Activated CD4-positive, alpha-beta T cell treated with anti-CD3 and anti-CD28 coated beads, Interleukin-2, amount 10 ng/mL, durations not matched to agents 7 days and 5 days (primary cell): ENCODE results near the gene MTR. TPM values are rescaled to one million over a fixed set of nuclear protein-coding genes. Genes with fewer than 3 reads are reported as not detected.

Source experiments
- CTCF ChIA-PET: fragments of 350-600 bp; sonication (Branson Sonifier 250); formaldehyde crosslinking; loops from one replicate; lab custom pipeline; 2021; ENCODE audit warnings: antibody characterized with exemption; lab: Charles Lee
- POLR2A ChIA-PET: fragments of 350-600 bp; sonication (Branson Sonifier 250); formaldehyde crosslinking; loops from one replicate; lab custom pipeline; 2021; ENCODE audit warnings: antibody characterized with exemption; lab: Charles Lee
- DNase-seq: peaks from one replicate; pipeline ENCODE4 v3.0.0-alpha.2; 2020
- H3K27ac Mint-ChIP-seq: one replicate; pipeline ENCODE4 v1.8.0; 2021; ENCODE audit warnings: mild to moderate bottlenecking, moderate library complexity, mixed read lengths
- H3K27me3 Mint-ChIP-seq: one replicate; pipeline ENCODE4 v1.8.0; 2021; ENCODE audit warnings: mixed read lengths
- H3K36me3 Mint-ChIP-seq: one replicate; pipeline ENCODE4 v1.8.0; 2021; ENCODE audit warnings: low read depth, mixed read lengths
- H3K4me1 Mint-ChIP-seq: one replicate; pipeline ENCODE4 v1.8.0; 2021; ENCODE audit warnings: mixed read lengths
- H3K4me3 Mint-ChIP-seq: one replicate; pipeline ENCODE4 v1.8.0; 2021; ENCODE audit warnings: mild to moderate bottlenecking, moderate library complexity, mixed read lengths
- H3K9me3 Mint-ChIP-seq: one replicate; pipeline ENCODE4 v1.8.0; 2021; ENCODE audit warnings: mixed read lengths
- total RNA-seq, 2 experiments: library from RNA; stranded (reverse); gene quantifications; one replicate each; pipeline ENCODE4 v1.2.3, GENCODE V29; 2021

The MTR gene
- total RNA-seq, 2 experiments from 2014 or later = 41.1 to 42.5 TPM

DNA sequence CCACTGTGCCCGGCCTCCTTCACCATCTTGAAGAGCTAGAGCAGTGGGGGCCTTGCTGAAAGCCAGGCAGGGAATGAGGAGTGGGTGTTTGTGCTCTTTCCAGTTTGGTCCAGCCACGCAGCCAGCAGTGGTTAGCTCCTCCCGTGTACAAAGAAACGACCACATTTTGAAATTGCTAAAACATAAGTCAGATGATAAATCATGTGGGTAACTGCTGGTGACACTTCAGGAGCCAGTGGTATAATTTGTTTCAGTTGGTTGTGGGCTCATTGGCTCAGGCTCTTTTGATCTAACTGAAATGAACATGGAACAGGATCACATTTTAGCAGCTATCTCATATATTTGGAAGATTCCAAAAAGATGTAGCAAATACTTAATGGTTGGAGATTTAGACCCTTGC lies 87.6 kb downstream of the MTR start:
- CTCF ChIA-PET = no interaction called here
- DNase-seq = no peak
- Mint-ChIP-seq H3K4me3 (no peak overlapping the region), H3K4me1 (peaks cover 9% of the 10 kb centered on the region), H3K27ac (no peak overlapping the region), H3K9me3 (no peaks in the 10 kb centered on the region), H3K27me3 (no peaks in the 10 kb centered on the region), H3K36me3 (peaks cover 24% of the 10 kb centered on the region)
- POLR2A ChIA-PET = no interaction called here

DNA sequence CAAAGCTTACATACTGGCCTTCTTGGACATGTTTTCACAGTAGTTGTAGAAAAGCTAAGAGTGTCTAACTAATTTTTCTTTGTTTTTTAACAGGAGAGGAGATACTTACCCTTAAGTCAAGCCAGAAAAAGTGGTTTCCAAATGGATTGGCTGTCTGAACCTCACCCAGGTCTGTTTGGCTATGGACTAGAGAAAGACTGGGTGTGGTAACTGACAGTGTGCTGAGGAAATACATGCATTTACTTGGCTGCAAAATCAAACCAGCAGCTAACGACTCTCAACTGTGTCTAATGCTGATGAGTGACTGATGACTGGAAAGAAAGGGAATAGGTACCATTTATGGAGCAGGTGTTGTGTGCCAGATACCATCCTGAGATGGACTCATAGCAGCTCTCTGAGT lies 91.1 kb downstream of the MTR start:
- ChIA-PET CTCF (no interaction called here), POLR2A (no interaction called here)
- DNase-seq = no peak
- Mint-ChIP-seq H3K9me3 (no peaks in the 10 kb centered on the region), H3K27ac (no peak overlapping the region), H3K36me3 (peaks cover 19% of the 10 kb centered on the region), H3K4me3 (no peak overlapping the region), H3K4me1 (peaks cover under 1% of the 10 kb centered on the region), H3K27me3 (no peaks in the 10 kb centered on the region)

DNA sequence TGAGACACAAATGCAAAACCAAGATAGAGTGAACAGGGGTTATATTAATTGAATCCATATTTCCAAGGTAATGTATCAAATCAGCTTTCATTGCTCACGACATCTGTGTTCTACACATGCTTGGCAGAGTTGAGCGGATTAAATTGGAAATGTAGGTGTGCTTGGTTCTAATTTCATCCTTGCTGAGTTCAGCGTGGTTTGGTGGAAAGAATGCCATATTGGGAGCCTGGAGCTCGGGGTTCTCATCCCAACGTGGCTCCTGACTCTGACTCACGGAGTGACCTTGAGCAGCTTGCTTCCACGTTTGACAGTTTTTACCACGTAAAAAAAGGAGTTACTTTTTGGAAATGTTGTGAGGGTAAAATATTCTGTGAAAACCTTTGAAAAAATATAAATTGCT lies 92.0 kb downstream of the MTR start:
- Mint-ChIP-seq H3K27me3 (no peaks in the 10 kb centered on the region), H3K4me1 (no peaks in the 10 kb centered on the region), H3K9me3 (no peaks in the 10 kb centered on the region), H3K36me3 (peaks cover 26% of the 10 kb centered on the region), H3K27ac (no peak overlapping the region), H3K4me3 (no peak overlapping the region)
- CTCF ChIA-PET = interaction anchor here (0.6 kb wide), 1 partner anchor 349 kb away, joined by 4 read pairs; no protein-coding TSS in a partner anchor
- DNase-seq = no peak
- POLR2A ChIA-PET = no interaction called here

DNA sequence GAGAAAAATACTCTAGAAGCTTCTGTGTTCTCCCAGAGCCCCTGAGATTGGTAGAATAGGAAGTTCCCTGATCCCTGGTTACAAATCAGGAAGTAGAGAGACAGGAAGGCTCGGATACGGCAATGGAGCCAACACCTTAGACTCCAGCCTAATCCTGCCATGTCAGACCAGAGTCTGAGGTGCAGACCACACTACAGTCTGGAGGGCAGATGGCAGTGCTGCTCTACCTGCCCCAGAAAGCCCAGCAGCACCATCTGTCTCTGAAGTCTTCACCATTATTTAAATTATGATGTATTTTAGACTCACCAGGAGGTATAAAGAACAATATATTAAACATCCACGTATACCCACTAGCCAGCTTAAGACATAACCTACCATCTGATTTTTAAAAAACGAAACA lies 93.0 kb downstream of the MTR start:
- no peaks in the 10 kb centered on the region for H3K4me1 Mint-ChIP-seq
- ChIA-PET CTCF (no interaction called here), POLR2A (no interaction called here)
- H3K9me3 Mint-ChIP-seq = no peaks in the 10 kb centered on the region
- no peak overlapping the region for H3K4me3 Mint-ChIP-seq
- H3K36me3 Mint-ChIP-seq = peaks cover 29% of the 10 kb centered on the region
- H3K27ac Mint-ChIP-seq = no peak overlapping the region
- H3K27me3 Mint-ChIP-seq = no peaks in the 10 kb centered on the region
- DNase-seq = no peak

DNA sequence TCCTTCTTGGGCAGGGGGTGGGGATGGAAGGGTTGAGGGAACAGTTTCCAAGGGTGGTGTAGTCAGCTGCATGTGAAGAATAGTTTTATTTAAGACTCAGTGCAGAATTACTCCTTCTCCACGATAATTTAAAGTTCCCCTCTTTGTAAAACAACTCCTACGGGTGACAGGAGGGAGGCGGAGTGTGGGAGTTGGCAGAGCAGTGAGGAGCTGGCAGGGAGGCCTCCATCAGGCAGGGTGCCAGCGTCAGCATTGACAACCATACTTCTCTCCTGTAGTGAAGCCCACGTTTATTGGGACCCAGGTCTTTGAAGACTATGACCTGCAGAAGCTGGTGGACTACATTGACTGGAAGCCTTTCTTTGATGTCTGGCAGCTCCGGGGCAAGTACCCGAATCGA lies 93.8 kb downstream of the MTR start:
- Mint-ChIP-seq H3K27me3 (no peaks in the 10 kb centered on the region), H3K4me3 (no peak overlapping the region), H3K27ac (no peak overlapping the region), H3K9me3 (no peaks in the 10 kb centered on the region), H3K36me3 (peaks cover 29% of the 10 kb centered on the region), H3K4me1 (no peaks in the 10 kb centered on the region)
- ChIA-PET POLR2A (no interaction called here), CTCF (interaction anchor here (1.0 kb wide), 1 partner anchor 73 kb away, joined by 3 read pairs; no protein-coding TSS in a partner anchor)
- no peak for DNase-seq

DNA sequence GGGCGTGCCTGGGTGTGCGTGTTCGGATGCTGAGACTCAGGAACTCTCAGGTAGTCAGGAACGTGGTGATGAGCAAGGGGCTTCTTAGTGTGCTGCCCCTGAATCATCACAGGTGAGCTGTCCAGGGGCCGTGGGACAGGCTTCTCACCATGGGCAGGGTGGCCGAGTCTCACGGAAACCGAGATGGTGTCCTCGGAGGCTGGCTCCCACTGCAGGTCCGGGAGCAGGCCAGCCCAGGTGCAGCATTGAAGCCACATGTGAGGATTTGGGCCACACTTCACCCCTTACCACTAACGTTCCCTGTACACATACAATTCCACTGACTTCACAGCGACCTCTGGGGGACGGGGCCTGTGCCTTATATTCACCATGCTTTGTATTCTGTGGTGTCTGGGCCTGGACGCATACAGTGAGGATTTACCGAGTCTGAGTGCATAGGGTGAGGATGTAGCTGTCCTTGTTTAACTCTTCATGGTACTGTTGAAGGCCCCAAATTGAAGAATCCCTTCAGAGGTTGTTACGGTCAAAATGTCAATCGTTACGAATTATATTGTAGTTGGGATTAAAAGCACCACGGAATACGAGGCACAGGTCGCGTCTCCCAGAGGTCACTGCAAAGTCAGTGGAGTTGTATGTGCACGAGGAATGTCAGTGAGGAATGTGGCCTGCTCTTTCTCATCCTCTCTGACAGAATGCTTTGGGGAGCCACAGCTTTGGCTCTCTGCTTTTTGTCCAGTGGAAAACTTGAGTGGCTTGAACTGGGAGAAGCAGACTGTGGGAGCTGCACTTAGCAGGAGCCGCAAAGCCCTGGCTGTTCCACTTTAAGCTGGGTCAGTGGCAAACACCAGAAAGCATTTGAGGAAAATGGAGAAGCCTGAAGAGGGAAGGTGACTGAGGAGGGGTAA lies 95.3 kb downstream of the MTR start:
- Mint-ChIP-seq H3K4me1 (no peaks in the 10 kb centered on the region), H3K27ac (no peak overlapping the region), H3K9me3 (no peaks in the 10 kb centered on the region), H3K27me3 (no peaks in the 10 kb centered on the region), H3K36me3 (peaks cover 33% of the 10 kb centered on the region), H3K4me3 (no peak overlapping the region)
- DNase-seq = no peak
- CTCF ChIA-PET = no interaction called here
- POLR2A ChIA-PET = no interaction called here

DNA sequence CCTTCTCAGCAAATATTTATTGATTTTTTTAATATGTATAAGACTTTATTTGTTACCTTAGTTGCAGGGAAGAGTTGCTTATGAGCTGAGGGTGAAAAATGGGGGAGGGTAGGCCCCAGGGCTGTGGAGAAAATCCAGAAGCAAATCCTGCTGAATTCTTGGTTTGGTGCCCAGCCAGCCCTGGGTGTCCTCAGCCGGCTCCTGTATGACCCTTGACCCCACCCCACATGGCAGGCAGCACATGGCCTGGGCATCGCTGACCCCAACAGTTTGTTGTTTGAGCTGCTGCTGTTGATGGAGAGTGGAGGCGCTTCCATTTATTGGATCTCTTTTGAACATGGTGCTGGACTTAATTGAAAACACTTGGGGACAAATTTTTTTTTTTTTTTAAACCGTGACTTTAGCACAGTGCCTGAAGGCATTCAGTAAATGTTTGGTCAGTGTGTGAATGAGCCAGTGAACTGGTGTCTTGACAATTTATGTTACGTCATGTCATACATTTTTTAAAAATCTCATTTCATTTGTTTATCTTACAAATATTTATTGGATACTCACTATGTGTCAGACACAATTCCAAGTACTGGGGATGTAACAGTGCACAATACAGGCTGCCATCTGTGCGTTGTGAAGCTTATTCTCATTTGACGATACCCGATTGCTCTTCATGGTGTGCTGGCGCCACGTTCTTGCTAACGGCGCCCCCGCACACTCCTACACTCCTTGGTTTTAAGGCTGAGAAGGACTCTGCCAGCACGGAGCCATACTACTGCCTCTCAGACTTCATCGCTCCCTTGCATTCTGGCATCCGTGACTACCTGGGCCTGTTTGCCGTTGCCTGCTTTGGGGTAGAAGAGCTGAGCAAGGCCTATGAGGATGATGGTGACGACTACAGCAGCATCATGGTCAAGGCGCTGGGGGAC lies 98.8 kb downstream of the MTR start:
- POLR2A ChIA-PET = interaction anchor here (0.7 kb wide), 1 partner anchor 27 kb away, joined by 10 read pairs; no protein-coding TSS in a partner anchor
- H3K9me3 Mint-ChIP-seq = no peaks in the 10 kb centered on the region
- no peaks in the 10 kb centered on the region for H3K27me3 Mint-ChIP-seq
- no peak for DNase-seq
- H3K27ac Mint-ChIP-seq = no peak overlapping the region
- CTCF ChIA-PET = interaction anchor here (0.8 to 1.0 kb wide), 2 partner anchors 15 to 23 kb away, joined by 3 read pairs; no protein-coding TSS in a partner anchor
- H3K4me3 Mint-ChIP-seq = no peak overlapping the region
- no peaks in the 10 kb centered on the region for H3K4me1 Mint-ChIP-seq
- H3K36me3 Mint-ChIP-seq = peaks cover 48% of the 10 kb centered on the region

DNA sequence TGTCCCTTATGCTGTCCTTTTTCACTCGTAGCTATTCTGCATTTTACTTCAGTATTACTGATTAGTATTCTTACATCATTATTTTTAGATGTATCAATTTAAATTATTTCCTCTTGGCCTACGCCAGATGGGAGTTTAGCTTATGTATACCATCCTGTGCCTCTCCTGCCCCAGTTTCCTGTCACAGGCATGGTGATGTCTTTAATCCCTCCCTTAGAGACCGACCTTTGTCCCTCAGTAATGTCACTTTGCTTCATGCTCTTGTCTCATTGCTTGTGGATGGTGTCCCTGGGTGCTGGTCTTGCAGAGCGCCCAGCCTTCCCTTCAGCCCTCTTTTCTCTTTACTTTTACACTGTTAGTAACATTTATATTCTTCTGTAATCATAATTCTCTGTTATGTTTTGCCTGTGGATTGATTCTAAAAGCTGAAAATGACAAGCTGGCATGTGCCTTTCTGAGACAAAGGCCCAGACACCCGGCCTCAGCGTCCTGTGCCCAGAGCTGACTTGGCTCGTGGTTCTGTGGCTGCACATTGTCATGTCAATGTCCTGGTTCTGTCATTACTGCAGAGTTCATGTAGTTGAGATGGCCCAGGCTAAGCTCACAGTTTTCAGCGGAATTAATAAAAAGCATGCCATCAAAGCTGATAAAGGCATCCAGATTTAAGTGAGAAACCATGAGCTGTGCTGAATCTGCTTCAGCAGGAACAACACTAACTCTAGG lies 100.7 kb downstream of the MTR start:
- H3K27ac Mint-ChIP-seq = no peak overlapping the region
- H3K9me3 Mint-ChIP-seq = peaks cover 2% of the 10 kb centered on the region
- H3K4me1 Mint-ChIP-seq = no peaks in the 10 kb centered on the region
- CTCF ChIA-PET = interaction anchor here (0.6 kb wide), 1 partner anchor 104 kb away, joined by 4 read pairs; no protein-coding TSS in a partner anchor
- no peak overlapping the region for H3K4me3 Mint-ChIP-seq
- peaks cover 55% of the 10 kb centered on the region for H3K36me3 Mint-ChIP-seq
- no peaks in the 10 kb centered on the region for H3K27me3 Mint-ChIP-seq
- no peak for DNase-seq
- POLR2A ChIA-PET = no interaction called here

DNA sequence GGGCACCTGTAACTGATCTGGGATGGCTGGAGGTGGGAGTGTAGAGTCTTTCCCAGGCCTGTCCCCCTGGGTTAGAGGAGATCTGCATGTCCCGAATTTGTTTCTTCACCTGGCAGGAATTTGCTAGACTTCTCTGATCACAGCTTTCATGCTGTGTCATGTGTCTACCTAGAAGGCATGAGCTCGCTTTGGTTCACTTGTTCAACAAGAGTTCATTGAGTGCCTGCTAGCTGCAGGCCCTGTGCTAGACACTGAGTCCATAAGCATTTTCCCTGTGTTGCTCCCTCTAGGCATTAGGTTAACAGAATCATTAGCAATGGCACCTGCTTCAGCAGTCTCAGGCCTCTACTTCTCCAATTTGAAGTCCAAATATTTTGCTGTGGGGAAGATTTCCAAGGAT lies 101.6 kb downstream of the MTR start:
- H3K4me1 Mint-ChIP-seq = no peaks in the 10 kb centered on the region
- peaks cover 2% of the 10 kb centered on the region for H3K9me3 Mint-ChIP-seq
- H3K4me3 Mint-ChIP-seq = no peak overlapping the region
- peaks cover 60% of the 10 kb centered on the region for H3K36me3 Mint-ChIP-seq
- no peak overlapping the region for H3K27ac Mint-ChIP-seq
- H3K27me3 Mint-ChIP-seq = no peaks in the 10 kb centered on the region
- POLR2A ChIA-PET = no interaction called here
- CTCF ChIA-PET = interaction anchor here (0.5 kb wide), 1 partner anchor 425 kb away, joined by 3 read pairs; no protein-coding TSS in a partner anchor
- no peak for DNase-seq

DNA sequence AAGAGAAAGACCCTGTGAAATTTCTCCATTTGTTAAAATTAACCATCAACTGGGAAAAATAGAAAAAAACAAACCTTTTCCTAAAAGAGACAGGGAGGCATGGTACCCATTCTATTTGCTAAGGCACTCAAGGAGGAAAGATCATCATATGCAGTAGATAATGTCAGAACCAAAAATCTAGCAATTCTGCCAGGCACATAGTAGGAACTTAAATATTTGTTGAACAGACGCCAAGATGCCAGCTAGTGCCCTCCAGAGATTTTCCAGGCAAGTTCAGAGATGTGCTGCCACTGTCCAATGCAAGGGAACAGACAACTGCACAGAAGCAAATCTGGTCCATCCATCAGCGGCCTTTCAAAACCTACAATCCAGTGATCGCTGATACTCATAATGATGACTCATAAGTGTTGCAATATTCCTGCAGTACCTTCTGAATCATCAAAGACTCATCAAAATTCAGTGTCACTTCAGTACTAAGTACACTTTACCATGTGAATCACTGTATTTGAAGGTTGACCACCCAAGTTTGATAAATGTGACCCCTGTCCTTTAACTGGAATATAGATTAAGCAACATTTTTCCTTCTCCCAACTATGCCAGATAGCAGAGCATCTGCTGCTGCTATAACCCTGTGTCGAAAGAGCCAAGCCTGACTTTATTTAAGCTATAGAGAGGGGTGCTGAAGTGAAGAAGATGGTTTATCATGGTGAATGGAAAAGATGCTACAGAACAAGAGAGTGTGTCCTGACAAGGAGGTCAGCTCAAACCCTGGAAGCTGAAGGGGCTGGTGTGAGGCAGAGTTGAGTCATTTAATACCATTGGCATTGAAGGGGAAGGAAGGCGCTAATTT lies 110.0 kb downstream of the MTR start:
- peaks cover 4% of the 10 kb centered on the region for H3K9me3 Mint-ChIP-seq
- no peak for DNase-seq
- no peaks in the 10 kb centered on the region for H3K4me1 Mint-ChIP-seq
- H3K27ac Mint-ChIP-seq = no peak overlapping the region
- CTCF ChIA-PET = interaction anchor here (0.9 to 1.4 kb wide), 2 partner anchors 9 to 14 kb away, joined by 3 read pairs; no protein-coding TSS in a partner anchor
- H3K27me3 Mint-ChIP-seq = no peaks in the 10 kb centered on the region
- H3K36me3 Mint-ChIP-seq = peaks cover 16% of the 10 kb centered on the region
- H3K4me3 Mint-ChIP-seq = no peak overlapping the region
- POLR2A ChIA-PET = no interaction called here

DNA sequence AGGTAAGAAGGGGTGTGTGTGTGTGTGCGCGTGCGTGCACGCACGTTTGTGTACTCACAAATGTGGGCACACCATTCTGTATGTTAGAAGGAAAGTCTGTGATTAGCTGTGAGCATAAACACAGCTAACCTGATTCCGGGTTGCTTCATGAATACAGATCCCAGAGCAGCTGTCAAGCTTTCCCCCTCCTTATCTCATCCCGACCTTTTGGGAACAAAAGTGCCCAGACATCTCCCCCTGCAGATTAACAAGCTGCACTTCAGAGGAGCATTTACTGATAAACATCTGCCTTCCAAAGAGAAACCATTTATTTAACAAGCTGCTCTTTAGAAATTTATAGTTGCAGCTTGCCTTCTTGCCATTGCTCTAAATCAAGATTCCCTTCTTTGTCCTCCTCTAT lies 112.1 kb downstream of the MTR start:
- no peak overlapping the region for H3K4me3 Mint-ChIP-seq
- no peaks in the 10 kb centered on the region for H3K27me3 Mint-ChIP-seq
- H3K9me3 Mint-ChIP-seq = peaks cover 4% of the 10 kb centered on the region
- ChIA-PET POLR2A (no interaction called here), CTCF (no interaction called here)
- DNase-seq = no peak
- H3K4me1 Mint-ChIP-seq = no peaks in the 10 kb centered on the region
- no peak overlapping the region for H3K27ac Mint-ChIP-seq
- H3K36me3 Mint-ChIP-seq = no peaks in the 10 kb centered on the region
